ENCODE measurements around the gene GRID2.

DNA sequence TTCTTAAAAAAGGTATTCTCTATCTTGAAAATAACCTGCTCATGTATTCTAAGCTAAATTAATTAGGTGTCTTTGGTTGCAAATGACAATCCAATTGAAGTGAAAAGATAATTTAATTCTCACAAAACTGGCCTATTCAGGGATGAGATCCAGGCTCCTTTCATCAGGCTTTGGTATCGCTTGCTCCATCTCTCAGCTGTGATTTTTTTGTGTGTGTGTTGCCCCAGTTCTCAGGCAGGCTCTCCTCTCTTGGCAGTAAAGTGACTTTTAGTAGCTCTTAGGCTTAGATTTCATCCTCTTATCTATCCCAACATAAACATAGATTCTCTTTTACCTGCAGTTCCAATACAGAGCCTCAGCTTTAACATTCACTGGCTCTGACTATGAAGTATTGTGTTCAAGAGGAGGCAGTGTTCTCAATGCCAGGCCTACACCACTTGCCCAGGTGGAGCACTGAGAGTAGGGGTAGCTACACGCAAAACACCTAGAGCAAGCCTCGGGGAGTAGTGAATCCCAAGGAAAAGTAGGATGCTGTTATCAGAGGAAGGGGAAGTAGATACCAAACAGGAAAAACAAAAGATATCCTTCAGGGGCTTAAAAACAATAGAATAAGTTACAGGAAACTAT is 1132.3 kb downstream of the GRID2 start:
- TF ChIP-seq POLR2A (IDR thresholded peaks at IDR 0.05; ENCODE audit: low read length) (no peak), GATA1 (IDR thresholded peaks at IDR 0.05; ENCODE audit: low read depth, low read length) (no peak)

Measured in erythroblast (primary cell).